Activated CD8-positive, alpha-beta T cell treated with anti-CD3 and anti-CD28 coated beads, Interleukin-2, amount 10 ng/mL, durations not matched to agents 7 days and 5 days (primary cell): ENCODE data around the gene WIPI1. TPM values are rescaled to one million over a fixed set of nuclear protein-coding genes. Genes with fewer than 3 reads are reported as not detected.
A peak's percentile ranks its signal among the peaks of the same experiment; 100 is the strongest.
"Not testable (repeated sequence)": the region's sequence is repeated elsewhere in the genome, so short reads cannot be mapped to it uniquely, and the experiment has no call there.

ENCODE experiments used
- ATAC-seq: fragments of 150-1000 bp; cut with Tn5 transposase; one replicate; pipeline ENCODE4 v1.10.0; 2021; ENCODE audit warnings: moderate library complexity
- CTCF ChIA-PET: fragments of 350-600 bp; sonication (Branson Sonifier 250); formaldehyde crosslinking; loops from one replicate; lab custom pipeline; 2021; ENCODE audit warnings: antibody characterized with exemption; lab: Charles Lee
- POLR2A ChIA-PET: fragments of 350-600 bp; sonication (Branson Sonifier 250); formaldehyde crosslinking; loops from one replicate; lab custom pipeline; 2021; ENCODE audit warnings: antibody characterized with exemption; lab: Charles Lee
- DNase-seq: peaks from one replicate; pipeline ENCODE4 v3.0.0-alpha.2; 2020
- H3K27ac Mint-ChIP-seq: one replicate; pipeline ENCODE4 v1.8.0; 2021; ENCODE audit warnings: mild to moderate bottlenecking, mixed read lengths
- H3K27me3 Mint-ChIP-seq: one replicate; pipeline ENCODE4 v1.8.0; 2021; ENCODE audit warnings: low read depth, mixed read lengths
- H3K36me3 Mint-ChIP-seq: one replicate; pipeline ENCODE4 v1.8.0; 2021; ENCODE audit warnings: low read depth, mixed read lengths
- H3K4me1 Mint-ChIP-seq: one replicate; pipeline ENCODE4 v1.8.0; 2021; ENCODE audit warnings: low read depth, mixed read lengths
- H3K4me3 Mint-ChIP-seq: one replicate; pipeline ENCODE4 v1.8.0; 2021; ENCODE audit warnings: mild to moderate bottlenecking, mixed read lengths
- H3K9me3 Mint-ChIP-seq: one replicate; pipeline ENCODE4 v1.8.0; 2022; ENCODE audit warnings: mixed read lengths; ENCODE audit not compliant: insufficient read depth
- total RNA-seq, 2 experiments: library from RNA; stranded (reverse); gene quantifications; one replicate each; pipeline ENCODE4 v1.2.3, GENCODE V29; 2021

The WIPI1 gene
- total RNA-seq, 2 experiments from 2014 or later, result 40.8 to 41.4 TPM

DNA sequence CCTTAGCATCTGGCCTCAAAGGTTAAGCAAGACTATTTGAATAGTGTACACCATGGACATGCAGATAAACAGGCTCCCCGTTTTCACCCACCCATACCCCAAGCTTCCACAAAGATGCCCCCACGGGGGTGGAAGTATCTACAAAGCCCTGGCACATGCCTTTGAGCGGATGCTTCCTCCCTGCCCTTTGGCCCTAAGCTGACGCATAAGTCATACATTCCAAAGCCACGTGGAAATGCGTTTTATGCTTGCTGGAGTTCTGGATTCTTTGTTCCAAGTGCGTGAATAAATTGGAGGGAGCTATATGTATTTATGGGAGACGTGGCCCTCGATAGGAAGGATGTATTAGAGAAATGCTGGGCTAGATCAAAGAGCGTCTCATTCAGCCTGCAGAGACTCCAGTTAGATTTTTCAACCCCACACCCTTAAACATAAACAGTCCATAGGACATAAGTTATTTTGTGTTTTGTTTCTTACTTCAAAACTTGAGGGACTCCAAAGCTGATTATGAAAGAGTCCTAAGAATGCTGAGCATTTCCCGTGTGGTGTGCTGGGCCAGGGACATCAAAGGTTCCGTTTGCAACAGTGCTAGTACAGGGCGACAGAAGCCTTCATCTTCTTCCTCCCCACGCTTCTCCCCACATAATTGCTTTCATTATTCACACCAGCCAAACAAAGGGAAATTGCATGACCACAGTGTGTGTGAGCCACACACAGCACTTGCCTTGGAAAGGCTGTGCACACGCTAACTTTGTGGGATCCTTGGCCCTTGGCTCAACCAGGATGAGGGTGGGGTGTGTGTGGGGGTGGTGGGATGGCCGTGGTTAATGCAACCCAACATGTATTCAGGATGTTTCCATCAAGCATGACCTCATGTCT, 73.6 kb downstream of the WIPI1 start:
- ATAC-seq, result peak; percentile 89
- H3K9me3 Mint-ChIP-seq, result no peaks in the 10 kb centered on the region
- H3K4me1 Mint-ChIP-seq, result peaks cover 34% of the 10 kb centered on the region
- peak overlapping the region; percentile 71 for H3K27ac Mint-ChIP-seq
- H3K4me3 Mint-ChIP-seq, result peak overlapping the region; percentile 42
- POLR2A ChIA-PET, result interaction anchor here (0.8 kb wide), 1 partner anchor 93 kb away, joined by 3 read pairs; the partner anchor contains the start of gene SLC16A6
- no peaks in the 10 kb centered on the region for H3K27me3 Mint-ChIP-seq
- peak; percentile 65 for DNase-seq
- CTCF ChIA-PET, result interaction anchor here (0.8 to 4.6 kb wide), 5 partner anchors 15 to 49 kb away, joined by 3 to 20 read pairs (median 4); no protein-coding TSS in a partner anchor
- H3K36me3 Mint-ChIP-seq, result no peaks in the 10 kb centered on the region

DNA sequence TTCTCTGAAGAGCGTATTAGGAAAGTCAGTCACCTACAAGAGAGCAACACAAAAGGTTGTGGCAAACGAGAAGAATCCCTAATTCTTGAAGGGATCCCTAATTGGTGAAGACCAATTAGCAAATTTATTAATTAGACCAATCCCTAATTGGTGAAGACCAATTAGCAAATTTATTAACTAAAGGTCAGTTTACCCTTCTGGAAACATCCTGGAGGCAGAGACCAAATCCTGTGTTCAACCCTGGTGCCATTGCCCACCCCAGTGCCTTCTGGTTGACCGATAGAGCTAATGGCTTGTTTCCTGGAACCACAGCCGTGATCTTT, 74.2 kb downstream of the WIPI1 start:
- peak overlapping the region; percentile 71 for H3K27ac Mint-ChIP-seq
- ATAC-seq, result no peak

DNA sequence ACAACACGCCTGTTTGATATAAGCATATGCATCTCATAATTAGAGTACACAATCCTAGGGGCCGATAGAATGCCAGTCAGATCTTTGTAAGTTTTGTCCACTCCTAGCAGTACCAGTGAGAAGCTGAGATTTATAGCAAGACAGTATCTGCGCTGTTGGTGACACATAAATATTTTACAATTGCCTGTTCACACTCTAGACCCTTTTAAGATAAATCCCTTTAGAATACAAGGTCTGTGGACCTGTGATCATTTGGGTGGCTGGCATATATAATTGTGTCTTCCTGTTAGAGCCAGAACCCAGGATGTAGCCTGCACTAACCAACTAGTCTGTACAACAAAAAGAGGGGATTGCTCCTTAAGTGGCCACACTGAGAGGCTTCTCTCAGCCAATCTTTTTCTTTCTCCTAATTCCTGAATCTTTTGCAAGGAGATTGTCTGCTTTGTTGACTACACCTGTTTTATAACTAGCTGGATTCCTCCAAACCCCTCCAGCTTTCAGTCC, 74.7 kb downstream of the WIPI1 start:
- POLR2A ChIA-PET, result interaction anchor here (0.8 kb wide), 1 partner anchor 91 kb away, joined by 4 read pairs; no protein-coding TSS in a partner anchor
- no peaks in the 10 kb centered on the region for H3K27me3 Mint-ChIP-seq
- peaks cover 34% of the 10 kb centered on the region for H3K4me1 Mint-ChIP-seq
- no peaks in the 10 kb centered on the region for H3K9me3 Mint-ChIP-seq
- H3K36me3 Mint-ChIP-seq, result no peaks in the 10 kb centered on the region
- DNase-seq (no peak), ATAC-seq (no peak)
- CTCF ChIA-PET, result interaction anchor here (1.3 to 4.6 kb wide), 5 partner anchors 9 to 91 kb away, joined by 3 to 20 read pairs (median 3); no protein-coding TSS in a partner anchor
- H3K27ac Mint-ChIP-seq, result no peak overlapping the region
- no peak overlapping the region for H3K4me3 Mint-ChIP-seq

More for the DNA sequence above, 74.2 kb downstream of the WIPI1 start:
- Mint-ChIP-seq H3K4me3 (no peak overlapping the region), H3K4me1 (peaks cover 34% of the 10 kb centered on the region), H3K9me3 (no peaks in the 10 kb centered on the region), H3K27me3 (no peaks in the 10 kb centered on the region), H3K36me3 (no peaks in the 10 kb centered on the region)
- CTCF ChIA-PET, result interaction anchor here (1.3 to 4.6 kb wide), 5 partner anchors 8 to 91 kb away, joined by 3 to 20 read pairs (median 3); no protein-coding TSS in a partner anchor
- DNase-seq, result no peak
- POLR2A ChIA-PET, result interaction anchor here (0.8 kb wide), 1 partner anchor 92 kb away, joined by 3 read pairs; the partner anchor contains the start of gene SLC16A6

DNA sequence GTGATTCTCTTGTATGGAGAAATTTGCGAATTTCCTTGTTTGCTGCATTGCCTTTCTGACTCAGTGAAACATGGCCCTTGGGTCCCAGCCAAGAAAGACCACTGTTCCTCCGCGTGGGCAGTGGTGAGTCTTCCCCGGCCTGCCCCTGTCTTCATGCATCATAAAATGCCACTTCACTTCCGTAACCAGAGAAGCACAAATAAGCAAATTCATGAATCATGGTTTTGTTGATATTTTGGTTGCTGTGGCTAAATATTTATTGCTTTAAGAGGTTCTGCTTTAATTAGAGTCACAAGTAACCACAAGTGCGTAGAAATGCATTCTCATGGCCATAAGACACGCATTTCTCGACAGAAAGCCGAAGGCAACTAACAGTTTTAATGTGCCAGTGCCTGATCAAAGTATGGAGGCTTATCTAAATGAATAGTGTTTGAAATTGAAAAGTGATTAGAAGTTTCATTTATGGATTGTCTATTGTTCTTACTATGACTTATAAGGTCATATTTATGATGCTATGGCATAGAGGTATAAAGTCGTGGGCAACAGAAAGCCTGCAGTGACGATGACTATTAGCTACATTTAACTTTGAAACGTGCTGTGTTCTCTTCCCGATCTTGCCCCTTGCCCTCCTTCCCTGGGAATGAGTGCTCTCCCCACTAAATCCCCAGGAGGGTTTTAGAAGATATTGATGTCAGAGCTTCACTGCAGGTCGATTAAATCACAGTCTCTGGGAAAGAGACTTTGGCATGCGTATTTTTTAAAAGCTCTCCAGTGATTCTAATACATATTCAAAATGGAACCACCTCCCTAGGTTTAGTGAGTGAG, 76.0 kb downstream of the WIPI1 start:
- no peak overlapping the region for H3K4me3 Mint-ChIP-seq
- no peak overlapping the region for H3K27ac Mint-ChIP-seq
- H3K36me3 Mint-ChIP-seq, result no peaks in the 10 kb centered on the region
- ATAC-seq, result no peak
- ChIA-PET CTCF (interaction anchor here (1.3 to 4.6 kb wide), 4 partner anchors 10 to 89 kb away, joined by 3 to 20 read pairs (median 3); no protein-coding TSS in a partner anchor), POLR2A (no interaction called here)
- H3K9me3 Mint-ChIP-seq, result no peaks in the 10 kb centered on the region
- DNase-seq, result no peak
- peaks cover 34% of the 10 kb centered on the region for H3K4me1 Mint-ChIP-seq
- H3K27me3 Mint-ChIP-seq, result no peaks in the 10 kb centered on the region

DNA sequence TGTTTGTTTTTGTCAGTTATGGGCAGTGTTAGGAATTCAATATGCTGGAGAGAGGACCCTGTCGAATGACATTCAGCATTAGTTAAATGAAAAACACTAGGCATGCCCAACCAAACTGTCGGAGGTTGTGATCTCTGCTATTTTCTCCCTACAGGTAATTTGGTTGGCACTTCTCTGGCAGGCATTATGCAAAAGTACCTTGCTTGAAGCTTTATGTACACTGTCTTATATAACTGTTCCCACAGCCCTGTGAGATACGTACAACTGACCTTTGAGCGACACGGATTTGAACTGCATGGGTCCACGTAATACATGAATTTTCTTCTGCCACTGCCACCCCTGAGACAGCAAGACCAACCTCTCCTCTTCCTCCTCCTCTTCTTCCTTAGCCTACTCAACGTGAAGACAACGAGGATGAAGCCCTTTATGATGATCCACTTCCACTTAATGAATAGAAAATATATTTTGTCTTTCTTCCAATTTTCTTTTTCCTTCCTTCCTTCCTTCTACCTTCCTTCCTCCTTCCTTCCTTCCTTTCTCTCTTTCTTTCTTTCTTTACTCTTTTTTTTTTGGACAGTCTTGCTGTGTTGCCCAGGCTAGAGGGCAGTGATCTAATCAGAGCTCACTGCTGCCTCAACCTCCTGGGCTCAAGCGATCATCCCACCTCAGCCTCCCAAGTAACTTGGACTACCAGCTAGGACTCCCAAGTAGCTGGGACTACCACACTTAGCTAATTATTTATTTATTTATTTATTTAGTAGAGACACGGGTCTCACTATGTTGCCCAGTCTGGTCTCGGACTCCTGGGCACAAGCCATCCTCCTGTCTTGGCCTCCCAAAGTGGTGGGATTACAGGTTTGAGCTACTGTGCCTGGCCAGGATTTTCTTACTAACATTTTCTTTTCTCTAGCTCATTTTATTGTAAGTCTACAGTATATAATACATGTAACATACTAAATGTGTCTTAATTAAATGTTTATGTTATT, 77.3 kb downstream of the WIPI1 start:
- POLR2A ChIA-PET, result no interaction called here

DNA sequence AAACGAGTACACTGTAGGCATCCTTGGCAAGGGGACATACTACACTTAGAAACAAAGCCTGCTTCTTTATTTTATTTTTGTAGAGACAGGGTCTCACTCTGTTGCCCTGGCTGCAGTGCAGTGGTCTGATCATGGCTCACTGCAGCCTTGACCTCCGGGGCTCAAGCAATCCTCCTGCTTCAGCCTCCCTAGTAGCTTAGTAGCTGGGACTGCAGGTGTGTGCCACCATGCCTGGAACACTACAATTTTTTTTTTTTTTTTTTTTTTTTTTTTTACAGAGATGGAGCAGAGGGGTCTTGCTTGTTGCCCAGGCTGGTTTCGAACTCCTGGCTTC, 78.2 kb downstream of the WIPI1 start:
- no peak for ATAC-seq
- no peaks in the 10 kb centered on the region for H3K27me3 Mint-ChIP-seq
- ChIA-PET POLR2A (no interaction called here), CTCF (no interaction called here)
- H3K9me3 Mint-ChIP-seq, result no peaks in the 10 kb centered on the region
- no peaks in the 10 kb centered on the region for H3K36me3 Mint-ChIP-seq
- DNase-seq, result no peak
- H3K4me1 Mint-ChIP-seq, result peaks cover 23% of the 10 kb centered on the region
- no peak overlapping the region for H3K27ac Mint-ChIP-seq
- H3K4me3 Mint-ChIP-seq, result no peak overlapping the region

More for the DNA sequence above, 77.3 kb downstream of the WIPI1 start:
- no peaks in the 10 kb centered on the region for H3K27me3 Mint-ChIP-seq
- H3K4me3 Mint-ChIP-seq, result no peak overlapping the region
- DNase-seq (no peak), ATAC-seq (no peak)
- no peaks in the 10 kb centered on the region for H3K36me3 Mint-ChIP-seq
- H3K4me1 Mint-ChIP-seq, result peaks cover 32% of the 10 kb centered on the region
- H3K27ac Mint-ChIP-seq, result no peak overlapping the region
- no peaks in the 10 kb centered on the region for H3K9me3 Mint-ChIP-seq
- CTCF ChIA-PET, result interaction anchor here (0.8 kb wide), 1 partner anchor 19 kb away, joined by 4 read pairs; no protein-coding TSS in a partner anchor

DNA sequence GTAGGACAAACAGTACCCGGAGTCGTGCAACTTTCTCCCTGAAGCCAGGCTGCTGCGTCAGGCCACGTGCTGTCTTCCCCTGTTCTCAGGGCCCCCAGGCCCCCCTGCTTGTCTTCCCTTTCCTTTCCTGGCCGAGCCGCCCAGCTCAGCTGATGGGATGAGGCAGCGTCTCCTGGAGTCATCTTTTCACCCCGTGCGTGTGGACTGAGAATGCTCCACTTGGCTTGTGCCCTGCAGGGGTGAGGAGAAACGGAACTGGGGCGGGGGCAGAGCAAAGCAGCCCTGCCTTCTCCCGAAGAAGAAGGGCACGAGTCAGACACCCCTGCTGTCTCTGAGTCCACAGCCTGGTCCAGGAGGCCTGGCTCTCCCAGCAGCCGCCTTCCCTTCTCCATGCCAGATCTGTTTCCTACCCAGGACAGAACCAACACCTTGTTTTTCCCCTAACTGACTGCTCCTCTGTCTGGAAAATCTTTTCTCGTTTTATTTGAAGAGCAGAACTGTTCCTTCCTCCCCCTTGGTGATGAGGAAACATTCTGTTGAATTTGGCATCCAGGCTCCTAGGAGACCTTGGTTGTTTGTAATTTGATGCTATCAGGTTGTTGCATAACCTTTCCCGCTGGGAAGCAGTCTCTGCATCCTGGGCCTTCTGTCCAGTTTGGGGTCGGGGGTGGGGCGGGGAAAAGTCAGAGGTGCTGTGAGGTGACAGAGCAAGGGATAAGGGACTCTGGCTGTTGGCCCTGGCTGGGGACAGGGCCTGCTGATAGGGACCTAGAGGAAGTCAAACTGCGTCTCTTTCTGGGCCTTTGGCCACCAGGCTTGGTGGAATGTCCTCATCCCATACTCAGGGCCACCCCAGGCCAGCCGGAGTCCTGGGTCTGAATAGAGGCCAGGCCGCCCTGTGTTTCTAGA, 78.8 kb downstream of the WIPI1 start:
- H3K4me3 Mint-ChIP-seq, result no peak overlapping the region
- no peaks in the 10 kb centered on the region for H3K36me3 Mint-ChIP-seq
- H3K27me3 Mint-ChIP-seq, result no peaks in the 10 kb centered on the region
- H3K4me1 Mint-ChIP-seq, result peaks cover 17% of the 10 kb centered on the region
- no peaks in the 10 kb centered on the region for H3K9me3 Mint-ChIP-seq
- no peak overlapping the region for H3K27ac Mint-ChIP-seq
- ATAC-seq, result no peak
- no peak for DNase-seq
- ChIA-PET CTCF (no interaction called here), POLR2A (no interaction called here)

DNA sequence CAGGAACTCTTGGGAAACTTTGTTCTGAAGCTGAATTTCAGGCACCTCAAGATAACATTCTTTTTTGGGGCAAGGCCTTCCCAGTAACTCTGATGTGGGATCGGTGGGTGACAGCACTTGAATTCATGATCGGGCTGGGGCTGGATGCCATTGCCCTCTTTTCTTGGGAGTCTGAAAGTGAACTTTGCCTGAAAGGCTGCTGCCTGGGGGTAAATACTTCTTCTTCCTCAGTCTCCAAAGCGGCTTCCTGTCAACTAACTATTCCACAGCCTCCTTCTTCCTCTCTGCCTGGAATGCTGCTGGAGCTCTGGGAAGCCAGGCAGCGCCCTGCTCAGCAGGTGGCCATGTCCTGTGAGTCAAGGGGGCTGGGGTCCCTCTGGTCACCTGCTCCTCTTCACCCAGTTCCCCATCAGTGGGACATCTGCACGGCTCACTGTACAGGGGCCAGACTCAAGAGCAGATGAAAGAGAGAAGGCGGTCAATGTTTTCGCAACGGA, 79.5 kb downstream of the WIPI1 start:
- no peaks in the 10 kb centered on the region for H3K27me3 Mint-ChIP-seq
- H3K4me1 Mint-ChIP-seq, result peaks cover 10% of the 10 kb centered on the region
- H3K27ac Mint-ChIP-seq, result no peak overlapping the region
- H3K9me3 Mint-ChIP-seq, result no peaks in the 10 kb centered on the region
- ATAC-seq, result no peak
- ChIA-PET POLR2A (no interaction called here), CTCF (no interaction called here)
- no peaks in the 10 kb centered on the region for H3K36me3 Mint-ChIP-seq
- DNase-seq, result no peak
- H3K4me3 Mint-ChIP-seq, result no peak overlapping the region

DNA sequence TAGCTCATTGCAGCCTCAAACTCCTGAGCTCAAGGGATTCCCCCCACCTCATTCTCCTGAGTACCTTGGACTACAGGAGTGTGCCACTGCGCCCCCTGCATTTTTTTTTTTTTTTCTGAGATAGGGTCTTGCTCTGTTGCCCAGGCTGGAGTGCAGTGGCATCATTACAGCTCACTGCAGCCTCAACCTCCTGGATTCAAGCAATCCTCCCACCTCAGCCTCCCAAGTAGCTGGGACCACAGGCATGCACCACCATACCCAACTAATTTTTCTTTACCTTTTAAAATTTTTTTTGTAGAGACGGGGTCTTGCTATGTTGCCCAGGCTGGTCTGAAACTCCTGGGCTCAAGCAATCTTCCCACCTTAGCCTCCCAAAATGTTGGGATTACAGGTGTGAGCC, 81.1 kb downstream of the WIPI1 start:
- ChIA-PET CTCF (interaction anchor here (1.0 kb wide), 1 partner anchor 23 kb away, joined by 5 read pairs; no protein-coding TSS in a partner anchor), POLR2A (interaction anchor here (0.6 kb wide), 1 partner anchor 92 kb away, joined by 3 read pairs; no protein-coding TSS in a partner anchor)
- not testable (repeated sequence) for H3K27ac Mint-ChIP-seq, H3K4me1 Mint-ChIP-seq, H3K9me3 Mint-ChIP-seq, H3K4me3 Mint-ChIP-seq, ATAC-seq, DNase-seq, H3K27me3 Mint-ChIP-seq
- H3K36me3 Mint-ChIP-seq, result peaks cover 11% of the 10 kb centered on the region

DNA sequence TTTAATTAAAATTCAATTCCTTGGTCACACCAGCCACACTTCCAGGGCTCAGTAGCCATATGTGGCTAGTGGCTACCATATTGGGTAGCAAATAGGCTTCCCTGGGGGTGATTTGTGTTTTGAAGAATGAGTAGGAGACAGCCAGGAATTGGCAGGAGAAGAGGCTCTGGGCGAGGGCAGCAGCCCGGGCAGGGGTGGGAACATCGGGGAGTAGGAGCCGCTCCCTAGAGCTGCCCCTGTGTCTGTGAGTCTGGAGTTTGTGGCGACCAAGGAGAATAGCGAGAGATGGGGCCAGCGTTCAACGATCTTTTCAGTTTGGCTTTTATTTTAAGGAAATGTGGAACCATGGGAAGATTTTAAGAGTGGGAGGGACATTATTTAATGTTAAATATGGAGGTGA, 81.7 kb downstream of the WIPI1 start:
- no peak for ATAC-seq
- Mint-ChIP-seq H3K27ac (no peak overlapping the region), H3K4me1 (no peaks in the 10 kb centered on the region), H3K36me3 (peaks cover 13% of the 10 kb centered on the region), H3K4me3 (no peak overlapping the region), H3K9me3 (peaks cover 4% of the 10 kb centered on the region), H3K27me3 (no peaks in the 10 kb centered on the region)
- ChIA-PET CTCF (interaction anchor here (1.0 kb wide), 1 partner anchor 23 kb away, joined by 5 read pairs; no protein-coding TSS in a partner anchor), POLR2A (no interaction called here)
- DNase-seq, result no peak
